ENCODE results near the gene ARMH2.
"Not testable (repeated sequence)": the region's sequence is repeated elsewhere in the genome, so short reads cannot be mapped to it uniquely, and the experiment has no call there.

GRCh38 chr6:24750878-24751277, 47.8 kb downstream of the ARMH2 start:
- not testable (repeated sequence) for TF ChIP-seq CTCF (IDR thresholded peaks at IDR 0.05 in 2 of 3, conservative IDR thresholded peaks at IDR 0.05 in 1 of 3; ENCODE audit: insufficient read depth in 2 of 3, low read depth in 1 of 3, low read length in 3 of 3); RBBP5 (IDR thresholded peaks at IDR 0.05; ENCODE audit: borderline replicate concordance, insufficient read depth, low read length, poor library complexity, severe bottlenecking); POU5F1 (IDR thresholded peaks at IDR 0.05; ENCODE audit: borderline replicate concordance, low read depth, low read length, partially characterized antibody); ZSCAN29 (IDR thresholded peaks at IDR 0.05); STAT5A (IDR thresholded peaks at IDR 0.05; ENCODE audit: borderline replicate concordance, low read length); JUN (IDR thresholded peaks at IDR 0.05; ENCODE audit: borderline replicate concordance, low read depth, low read length); JUN (CRISPR knock-in tag; IDR thresholded peaks at IDR 0.05; ENCODE audit: borderline replicate concordance); TCF7L2 (IDR thresholded peaks at IDR 0.05; ENCODE audit: low read depth, low read length); KAT7 (CRISPR knock-in tag; IDR thresholded peaks at IDR 0.05; ENCODE audit: borderline replicate concordance); GATAD2B (IDR thresholded peaks at IDR 0.05; ENCODE audit: borderline replicate concordance); SLC30A9 (CRISPR knock-in tag; IDR thresholded peaks at IDR 0.05); ZNF174 (CRISPR knock-in tag; IDR thresholded peaks at IDR 0.05); SREBF2 (CRISPR knock-in tag; IDR thresholded peaks at IDR 0.05)

Data from K562 (cell line).